GM12878 (cell line): ENCODE results near the gene TMSB10. TPM values are rescaled to one million over a fixed set of nuclear protein-coding genes. Genes with fewer than 3 reads are reported as not detected.

Experiments
- BRCA1 ChIP-seq: IDR thresholded peaks from 2 replicates; pipeline ENCODE4 v1.6.1; 2011; ENCODE audit warnings: low read depth, low read length, improper control_type of control experiment
- CHD2 ChIP-seq: IDR thresholded peaks from 2 replicates; pipeline ENCODE4 v1.6.1; 2011; ENCODE audit warnings: low read depth, low read length, improper control_type of control experiment, borderline replicate concordance
- CHD4 ChIP-seq: fragments of 200-600 bp; sonication (generic); IDR thresholded peaks from 2 replicates; pipeline ENCODE4 v1.6.1; 2016; ENCODE audit warnings: mild to moderate bottlenecking
- IKZF1 ChIP-seq: fragments of 450-650 bp; conservative IDR thresholded peaks from 2 replicates; pipeline ENCODE4 v1.6.1; 2017; ENCODE audit warnings: antibody characterized with exemption, mild to moderate bottlenecking
- LARP7 ChIP-seq: fragments of 450-650 bp; IDR thresholded peaks from 2 replicates; pipeline ENCODE4 v1.6.1; 2017; ENCODE audit warnings: mild to moderate bottlenecking
- MEF2A ChIP-seq: IDR thresholded peaks from 2 replicates; pipeline ENCODE4 v1.6.1; 2011; ENCODE audit warnings: low read depth, mild to moderate bottlenecking, low read length, moderate library complexity; ENCODE audit not compliant: insufficient read depth
- NR2C1 ChIP-seq: fragments of 450-650 bp; IDR thresholded peaks from 2 replicates; pipeline ENCODE4 v1.6.1; 2017; ENCODE audit warnings: antibody characterized with exemption, mild to moderate bottlenecking, moderate library complexity
- NR2C2 ChIP-seq: IDR thresholded peaks from 2 replicates; pipeline ENCODE4 v1.6.1; 2011; ENCODE audit warnings: borderline replicate concordance, low read depth; ENCODE audit not compliant: control insufficient read depth, insufficient read length
- RCOR1 ChIP-seq: conservative IDR thresholded peaks from 2 replicates; pipeline ENCODE4 v1.6.1; 2012; ENCODE audit warnings: low read depth, low read length, improper control_type of control experiment
- SMAD1 ChIP-seq: fragments of 450-650 bp; IDR thresholded peaks from 2 replicates; pipeline ENCODE4 v1.6.1; 2018; ENCODE audit warnings: mild to moderate bottlenecking, low read depth; ENCODE audit not compliant: partially characterized antibody
- TAF1 ChIP-seq: IDR thresholded peaks from 2 replicates; pipeline ENCODE4 v1.6.1; 2011; ENCODE audit warnings: mild to moderate bottlenecking, low read depth, low read length, borderline replicate concordance
- USF2 ChIP-seq: IDR thresholded peaks from 2 replicates; pipeline ENCODE4 v1.6.1; 2011; ENCODE audit warnings: low read depth, low read length, improper control_type of control experiment, borderline replicate concordance
- ZBED1 ChIP-seq: IDR thresholded peaks from 2 replicates; pipeline ENCODE4 v1.6.1; 2016; ENCODE audit warnings: borderline replicate concordance
- ZNF622 ChIP-seq: fragments of 450-650 bp; IDR thresholded peaks from 2 replicates; pipeline ENCODE4 v1.6.1; 2017; ENCODE audit warnings: mild to moderate bottlenecking, inconsistent platforms
- polyA plus RNA-seq, 11 experiments: library from polyadenylated mRNA; depleted of rRNA in 4 of 11; unstranded in 6 of 11; stranded (reverse) in 5 of 11; fragments of >200 nt; fragmentation: Nextera tagmentation in 4 of 11; fragmentation: Illumina TruSeq in 1 of 11; extraction: Ambion mirVana in 4 of 11; extraction: Trizol in 1 of 11; gene quantifications; 1 replicate in 1 of 11; 2 replicates in 10 of 11; pipeline versions ENCODE4 v1.2.1 to v1.2.3, GENCODE V29; 2011 to 2016; ENCODE audit warnings: inconsistent platforms in 2 of 11, missing spikeins in 2 of 11, low read depth in 1 of 11
- total RNA-seq, 4 experiments: library from RNA; depleted of rRNA in 3 of 4; stranded (reverse); fragments of >200 nt in 3 of 4; fragmentation: Illumina TruSeq in 1 of 4; extraction: Trizol in 1 of 4; gene quantifications; 2 replicates each; pipeline versions ENCODE4 v1.2.1 to v1.2.3, GENCODE V29; 2013 to 2021
- TF ChIP-seq, protein P1 (sequence below): fragments of 450-650 bp; IDR thresholded peaks from 2 replicates; pipeline ENCODE4 v1.6.1; 2017; ENCODE audit warnings: mild to moderate bottlenecking
- TF ChIP-seq, protein P2 (sequence below): fragments of 450-650 bp; formaldehyde crosslinking; IDR thresholded peaks from 2 replicates; pipeline ENCODE4 v1.4.0; 2020; ENCODE audit warnings: mild to moderate bottlenecking, moderate library complexity

The TMSB10 gene
- total and polyA plus RNA-seq, 10 of the 15 experiments (the other 5 are each of a cell fraction or from before 2014, with no cell fraction given), result 1,406 to 4,860 (median 3,381) TPM

DNA sequence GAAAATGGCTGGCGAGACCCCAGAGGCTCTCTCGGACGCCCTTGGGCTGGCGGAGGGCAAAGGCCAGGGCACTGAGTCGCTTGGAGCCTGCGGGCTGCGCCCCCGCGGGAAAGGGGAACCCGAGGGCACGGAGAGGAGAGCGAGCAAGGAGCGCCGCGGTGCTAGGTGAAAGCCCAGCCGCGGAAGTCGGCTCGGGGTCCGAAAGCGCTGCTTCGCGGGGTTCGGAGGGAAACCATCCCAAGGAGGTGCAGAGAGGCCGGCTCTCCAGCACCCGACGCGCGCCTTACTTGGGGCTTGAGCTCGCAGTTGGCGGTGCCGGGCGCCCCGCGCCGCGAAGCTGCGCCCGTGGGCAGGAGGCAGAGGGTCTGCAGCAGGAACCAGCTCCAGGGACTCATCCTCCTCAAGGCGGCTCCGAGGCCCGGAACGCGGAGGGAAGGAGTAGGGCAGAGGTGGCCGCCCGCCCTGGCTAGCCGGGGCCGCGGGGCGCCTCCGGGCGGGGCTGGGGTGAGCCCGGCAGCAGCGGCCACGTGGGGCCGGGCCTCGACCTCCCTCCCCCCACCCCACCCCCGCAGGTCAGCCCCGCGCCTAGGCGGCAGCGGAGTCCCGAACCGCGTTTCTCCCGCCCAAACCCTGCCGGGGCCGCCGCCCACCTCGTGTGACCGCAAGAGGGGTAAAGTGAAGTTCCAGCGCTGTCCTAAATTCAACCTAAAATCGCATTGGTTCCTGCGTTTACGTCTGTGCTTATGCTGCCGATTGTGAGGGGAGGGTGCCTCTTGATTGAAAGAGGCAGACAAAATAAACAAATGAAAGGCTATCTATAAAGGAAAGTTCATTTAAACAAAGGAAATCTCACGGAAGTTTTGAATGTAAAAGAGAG, 24.6 kb upstream of the TMSB10 start, which contains the start of gene TRABD2A (continued):
- TF ChIP-seq, protein P1, sequence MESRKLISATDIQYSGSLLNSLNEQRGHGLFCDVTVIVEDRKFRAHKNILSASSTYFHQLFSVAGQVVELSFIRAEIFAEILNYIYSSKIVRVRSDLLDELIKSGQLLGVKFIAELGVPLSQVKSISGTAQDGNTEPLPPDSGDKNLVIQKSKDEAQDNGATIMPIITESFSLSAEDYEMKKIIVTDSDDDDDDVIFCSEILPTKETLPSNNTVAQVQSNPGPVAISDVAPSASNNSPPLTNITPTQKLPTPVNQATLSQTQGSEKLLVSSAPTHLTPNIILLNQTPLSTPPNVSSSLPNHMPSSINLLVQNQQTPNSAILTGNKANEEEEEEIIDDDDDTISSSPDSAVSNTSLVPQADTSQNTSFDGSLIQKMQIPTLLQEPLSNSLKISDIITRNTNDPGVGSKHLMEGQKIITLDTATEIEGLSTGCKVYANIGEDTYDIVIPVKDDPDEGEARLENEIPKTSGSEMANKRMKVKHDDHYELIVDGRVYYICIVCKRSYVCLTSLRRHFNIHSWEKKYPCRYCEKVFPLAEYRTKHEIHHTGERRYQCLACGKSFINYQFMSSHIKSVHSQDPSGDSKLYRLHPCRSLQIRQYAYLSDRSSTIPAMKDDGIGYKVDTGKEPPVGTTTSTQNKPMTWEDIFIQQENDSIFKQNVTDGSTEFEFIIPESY, result no peak
- no peak for TF ChIP-seq BRCA1
- TF ChIP-seq RCOR1, result no peak
- no peak for TF ChIP-seq SMAD1
- no peak for TF ChIP-seq ZNF622
- no peak for TF ChIP-seq CHD4
- TF ChIP-seq NR2C1, result no peak
- TF ChIP-seq CHD2, result no peak
- TF ChIP-seq MEF2A, result no peak
- TF ChIP-seq TAF1, result no peak
- TF ChIP-seq IKZF1, result peak; percentile 72
- TF ChIP-seq, protein P2, sequence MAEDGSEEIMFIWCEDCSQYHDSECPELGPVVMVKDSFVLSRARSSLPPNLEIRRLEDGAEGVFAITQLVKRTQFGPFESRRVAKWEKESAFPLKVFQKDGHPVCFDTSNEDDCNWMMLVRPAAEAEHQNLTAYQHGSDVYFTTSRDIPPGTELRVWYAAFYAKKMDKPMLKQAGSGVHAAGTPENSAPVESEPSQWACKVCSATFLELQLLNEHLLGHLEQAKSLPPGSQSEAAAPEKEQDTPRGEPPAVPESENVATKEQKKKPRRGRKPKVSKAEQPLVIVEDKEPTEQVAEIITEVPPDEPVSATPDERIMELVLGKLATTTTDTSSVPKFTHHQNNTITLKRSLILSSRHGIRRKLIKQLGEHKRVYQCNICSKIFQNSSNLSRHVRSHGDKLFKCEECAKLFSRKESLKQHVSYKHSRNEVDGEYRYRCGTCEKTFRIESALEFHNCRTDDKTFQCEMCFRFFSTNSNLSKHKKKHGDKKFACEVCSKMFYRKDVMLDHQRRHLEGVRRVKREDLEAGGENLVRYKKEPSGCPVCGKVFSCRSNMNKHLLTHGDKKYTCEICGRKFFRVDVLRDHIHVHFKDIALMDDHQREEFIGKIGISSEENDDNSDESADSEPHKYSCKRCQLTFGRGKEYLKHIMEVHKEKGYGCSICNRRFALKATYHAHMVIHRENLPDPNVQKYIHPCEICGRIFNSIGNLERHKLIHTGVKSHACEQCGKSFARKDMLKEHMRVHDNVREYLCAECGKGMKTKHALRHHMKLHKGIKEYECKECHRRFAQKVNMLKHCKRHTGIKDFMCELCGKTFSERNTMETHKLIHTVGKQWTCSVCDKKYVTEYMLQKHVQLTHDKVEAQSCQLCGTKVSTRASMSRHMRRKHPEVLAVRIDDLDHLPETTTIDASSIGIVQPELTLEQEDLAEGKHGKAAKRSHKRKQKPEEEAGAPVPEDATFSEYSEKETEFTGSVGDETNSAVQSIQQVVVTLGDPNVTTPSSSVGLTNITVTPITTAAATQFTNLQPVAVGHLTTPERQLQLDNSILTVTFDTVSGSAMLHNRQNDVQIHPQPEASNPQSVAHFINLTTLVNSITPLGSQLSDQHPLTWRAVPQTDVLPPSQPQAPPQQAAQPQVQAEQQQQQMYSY, result no peak
- TF ChIP-seq ZBED1, result no peak
- no peak for TF ChIP-seq NR2C2
- TF ChIP-seq LARP7, result peak; percentile 65; the same call in 1 of the 2 replicates
- TF ChIP-seq USF2, result no peak
